ENCODE measurements around the gene PEX11G. TPM values are rescaled to one million over a fixed set of nuclear protein-coding genes. Genes with fewer than 3 reads are reported as not detected.

Gene PEX11G
- total and polyA plus RNA-seq, 12 donors = 2.5 to 24.5 (median 13.8) TPM

DNA sequence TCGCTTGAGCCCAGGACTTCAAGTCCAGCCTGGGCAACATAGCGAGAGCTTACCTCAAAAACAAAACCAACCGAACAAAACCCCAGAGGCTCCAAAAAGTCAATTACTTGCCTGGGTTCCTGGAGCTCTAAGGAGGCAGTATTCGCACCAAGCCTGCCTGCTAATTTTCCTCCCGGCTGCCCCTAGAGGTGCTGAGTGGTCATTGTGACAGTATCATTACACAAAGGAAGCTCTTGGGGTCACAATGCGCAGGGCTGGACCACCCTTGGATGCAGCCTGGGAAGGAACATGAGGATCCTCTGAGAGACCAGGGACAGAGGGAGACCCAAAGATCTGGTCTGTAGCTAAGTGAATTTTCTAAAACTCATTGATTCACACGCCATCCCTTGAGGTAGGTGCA, 8.5 kb upstream of the PEX11G start:
- no peak overlapping the region for H3K27ac ChIP-seq
- no peaks in the 10 kb centered on the region for H3K27me3 ChIP-seq
- no peaks in the 10 kb centered on the region for H3K36me3 ChIP-seq (replicated peaks in 1 of 2)
- intact Hi-C loops (cut with DNase I) = no loop called here
- H3K4me3 ChIP-seq = no peak overlapping the region
- peaks cover 17 to 40% of the 10 kb centered on the region in 2 donors for H3K4me1 ChIP-seq (replicated peaks in 1 of 2)
- no peaks in the 10 kb centered on the region for H3K9me3 ChIP-seq (replicated peaks in 1 of 3)
- no peak for DNase-seq
- no peak for TF ChIP-seq POLR2A (IDR thresholded peaks at IDR 0.05)
- peak in 3 of 6 experiments; percentile 21 to 32 (median 27) for TF ChIP-seq CTCF (IDR thresholded peaks at IDR 0.05)
- WGBS, 4 donors = 68 to 76% (median 75%) methylated on average over 7 of the region's 7 CpGs

DNA sequence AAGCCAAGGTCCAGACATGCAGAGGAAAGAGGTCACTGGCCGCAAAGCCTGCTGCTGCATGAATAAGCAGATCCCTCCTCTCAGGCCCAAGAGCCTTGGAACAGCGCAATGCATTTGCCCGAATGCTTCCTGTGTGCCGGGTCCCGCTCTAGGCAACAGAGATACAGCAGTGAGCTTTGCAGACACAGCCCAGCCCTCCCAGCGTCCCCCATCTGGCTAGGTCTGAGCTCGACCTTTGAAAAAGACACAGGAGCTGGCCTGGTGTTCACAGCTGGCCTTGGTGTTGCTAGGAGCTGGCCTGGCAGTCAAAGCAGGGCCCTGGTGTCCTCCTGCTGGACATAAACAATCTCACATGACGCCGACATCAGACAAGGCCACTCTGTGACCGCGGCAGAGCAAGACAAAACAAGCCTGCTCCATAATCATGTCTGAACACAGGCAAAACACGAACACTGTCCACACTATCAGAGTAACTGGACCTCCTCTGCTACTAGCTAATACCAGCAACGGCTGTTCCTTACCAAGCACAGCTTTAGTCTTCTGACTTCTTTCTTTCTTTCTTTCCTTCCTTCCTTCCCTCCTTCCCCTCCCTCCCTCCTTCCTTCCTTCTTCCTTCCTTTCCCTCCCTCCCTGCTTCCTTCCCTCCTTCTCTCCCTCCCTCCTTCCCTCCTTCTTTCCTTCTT, 5.7 kb upstream of the PEX11G start:
- Histone ChIP-seq H3K4me1 (replicated peaks in 1 of 2) (peaks cover 17 to 36% of the 10 kb centered on the region in 2 donors), H3K27ac (peak overlapping the region; percentile 34 to 97 (median 88)), H3K27me3 (no peaks in the 10 kb centered on the region), H3K9me3 (replicated peaks in 1 of 3) (no peaks in the 10 kb centered on the region), H3K4me3 (no peak overlapping the region), H3K36me3 (replicated peaks in 1 of 2) (no peaks in the 10 kb centered on the region)
- peak; percentile 88 to 97 (median 95) for DNase-seq
- intact Hi-C loops (cut with DNase I) = no loop called here
- TF ChIP-seq CTCF (IDR thresholded peaks at IDR 0.05) (peak in 5 of 6 experiments; percentile 27 to 67 (median 62)), POLR2A (IDR thresholded peaks at IDR 0.05) (peak; percentile 29 to 79)
- 11 to 27% (median 22%) methylated on average over 10 to 13 of the region's 13 CpGs for WGBS, 4 donors

GRCh38 chr19:7492558-7492957, 3.7 kb upstream of the PEX11G start:
- intact Hi-C loops (cut with DNase I) = no loop called here
- 63 to 81% (median 72%) methylated on average over 11 of the region's 11 CpGs for WGBS, 4 donors

GRCh38 chr19:7492142-7492541, 3.3 kb upstream of the PEX11G start:
- TF ChIP-seq CTCF (IDR thresholded peaks at IDR 0.05) (no peak), POLR2A (IDR thresholded peaks at IDR 0.05) (no peak)
- H3K27me3 ChIP-seq = no peaks in the 10 kb centered on the region
- no peak for DNase-seq
- intact Hi-C loops (cut with DNase I) = no loop called here
- no peaks in the 10 kb centered on the region for H3K9me3 ChIP-seq (replicated peaks in 1 of 3)
- H3K27ac ChIP-seq = peak overlapping the region in 2 of 5 donors; percentile 97
- no peaks in the 10 kb centered on the region for H3K36me3 ChIP-seq (replicated peaks in 1 of 2)
- no peak overlapping the region for H3K4me3 ChIP-seq
- H3K4me1 ChIP-seq (replicated peaks in 1 of 2) = peaks cover 20 to 47% of the 10 kb centered on the region in 2 donors
- 65 to 78% (median 74%) methylated on average over 4 of the region's 4 CpGs for WGBS, 4 donors

More at GRCh38 chr19:7492558-7492957, 3.7 kb upstream of the PEX11G start:
- Histone ChIP-seq H3K9me3 (replicated peaks in 1 of 3) (no peaks in the 10 kb centered on the region), H3K27ac (peak overlapping the region in 3 of 5 donors; percentile 88 to 97 (median 97)), H3K36me3 (replicated peaks in 1 of 2) (no peaks in the 10 kb centered on the region), H3K4me3 (no peak overlapping the region), H3K27me3 (no peaks in the 10 kb centered on the region), H3K4me1 (replicated peaks in 1 of 2) (peaks cover 20 to 47% of the 10 kb centered on the region in 2 donors)
- DNase-seq = no peak
- TF ChIP-seq CTCF (IDR thresholded peaks at IDR 0.05) (no peak), POLR2A (IDR thresholded peaks at IDR 0.05) (no peak)

All from adrenal gland (tissue), 12 donors.